Retinal pigment epithelial cell (primary cell): ENCODE results near the gene MRPL16.
"Not testable (repeated sequence)": the region's sequence is repeated elsewhere in the genome, so short reads cannot be mapped to it uniquely, and the experiment has no call there.

Experiments used
- DNase-seq: peaks from one replicate; pipeline ENCODE4 v3.0.0-alpha.2; 2010; ENCODE audit warnings: low read depth
- H3K4me3 ChIP-seq: 2 replicates; pipeline ENCODE4 v1.5.1; 2011; ENCODE audit warnings: mild to moderate bottlenecking, low read length, control low read depth, moderate library complexity
- TF ChIP-seq, protein P1 (sequence below): conservative IDR thresholded peaks from 2 replicates; pipeline ENCODE4 v1.5.1; 2011; ENCODE audit warnings: low read depth, low read length, control low read depth, inconsistent platforms

Gene MRPL16

DNA sequence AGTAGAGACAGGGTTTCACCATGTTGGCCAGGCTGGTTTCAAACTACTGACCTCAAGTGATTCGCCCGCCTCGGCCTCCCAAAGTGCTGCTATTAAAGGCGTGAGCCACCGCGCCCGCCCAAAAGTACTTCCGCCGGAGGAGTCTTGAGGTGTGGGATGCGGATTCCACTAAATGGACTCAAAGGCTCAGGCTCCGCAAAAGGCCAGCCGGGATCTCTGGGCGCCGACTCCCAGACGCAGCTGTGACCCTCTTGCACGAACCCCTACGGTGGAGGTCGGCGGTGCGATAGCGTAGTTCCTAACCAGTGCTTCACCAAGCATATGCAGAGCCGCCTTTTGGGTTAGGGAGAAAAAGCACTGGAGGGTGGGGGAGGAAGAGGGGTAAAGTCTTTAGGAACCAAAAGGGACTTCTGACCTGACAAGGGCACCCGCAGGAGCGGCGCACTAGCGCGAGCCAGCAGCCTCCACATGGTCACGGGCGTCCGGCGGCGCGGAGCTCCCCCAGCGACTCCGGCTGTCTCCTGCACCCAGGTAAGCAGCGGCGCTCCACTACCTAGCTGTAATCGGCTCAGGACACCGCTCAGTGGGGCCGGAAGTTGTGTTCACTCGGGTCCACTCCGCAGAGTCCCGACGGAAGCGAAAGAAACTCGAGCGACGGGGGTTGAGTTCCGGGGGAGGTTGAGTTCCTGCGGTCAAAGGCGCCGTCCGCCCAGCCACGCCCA, at the start of gene MRPL16:
TSS of gene MRPL16 (minus strand) at position 590 of the 722 bp plus-strand sequence. CDS start at position 470, 120 bp downstream.
- TF ChIP-seq, protein P1, sequence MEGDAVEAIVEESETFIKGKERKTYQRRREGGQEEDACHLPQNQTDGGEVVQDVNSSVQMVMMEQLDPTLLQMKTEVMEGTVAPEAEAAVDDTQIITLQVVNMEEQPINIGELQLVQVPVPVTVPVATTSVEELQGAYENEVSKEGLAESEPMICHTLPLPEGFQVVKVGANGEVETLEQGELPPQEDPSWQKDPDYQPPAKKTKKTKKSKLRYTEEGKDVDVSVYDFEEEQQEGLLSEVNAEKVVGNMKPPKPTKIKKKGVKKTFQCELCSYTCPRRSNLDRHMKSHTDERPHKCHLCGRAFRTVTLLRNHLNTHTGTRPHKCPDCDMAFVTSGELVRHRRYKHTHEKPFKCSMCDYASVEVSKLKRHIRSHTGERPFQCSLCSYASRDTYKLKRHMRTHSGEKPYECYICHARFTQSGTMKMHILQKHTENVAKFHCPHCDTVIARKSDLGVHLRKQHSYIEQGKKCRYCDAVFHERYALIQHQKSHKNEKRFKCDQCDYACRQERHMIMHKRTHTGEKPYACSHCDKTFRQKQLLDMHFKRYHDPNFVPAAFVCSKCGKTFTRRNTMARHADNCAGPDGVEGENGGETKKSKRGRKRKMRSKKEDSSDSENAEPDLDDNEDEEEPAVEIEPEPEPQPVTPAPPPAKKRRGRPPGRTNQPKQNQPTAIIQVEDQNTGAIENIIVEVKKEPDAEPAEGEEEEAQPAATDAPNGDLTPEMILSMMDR = peak; percentile 24
- H3K4me3 ChIP-seq = peak within 1 kb of the TSS; percentile 92
- peak; percentile 64 for DNase-seq

DNA sequence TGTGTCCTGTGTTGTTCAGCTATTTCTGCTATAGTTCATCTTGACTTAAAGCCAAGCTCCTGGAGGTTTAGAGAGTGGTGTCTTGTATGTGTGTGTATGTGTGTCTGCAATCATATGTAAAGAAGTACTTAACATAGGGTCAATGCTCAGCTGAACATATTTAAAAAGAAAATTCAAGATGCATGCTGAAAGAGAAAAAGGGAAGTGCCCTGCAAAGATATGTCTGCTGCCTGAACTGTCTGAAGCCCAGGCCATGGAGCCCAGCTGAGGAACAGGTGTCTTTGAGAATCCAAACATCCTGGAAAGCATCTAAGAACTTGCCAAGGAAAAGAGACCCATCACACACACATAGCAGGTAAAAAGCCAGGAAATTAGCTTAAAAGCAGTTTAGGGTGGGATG, 49.1 kb upstream of the MRPL16 start:
- TF ChIP-seq, protein P1 = no peak
- no peak overlapping the region for H3K4me3 ChIP-seq
- DNase-seq = no peak

DNA sequence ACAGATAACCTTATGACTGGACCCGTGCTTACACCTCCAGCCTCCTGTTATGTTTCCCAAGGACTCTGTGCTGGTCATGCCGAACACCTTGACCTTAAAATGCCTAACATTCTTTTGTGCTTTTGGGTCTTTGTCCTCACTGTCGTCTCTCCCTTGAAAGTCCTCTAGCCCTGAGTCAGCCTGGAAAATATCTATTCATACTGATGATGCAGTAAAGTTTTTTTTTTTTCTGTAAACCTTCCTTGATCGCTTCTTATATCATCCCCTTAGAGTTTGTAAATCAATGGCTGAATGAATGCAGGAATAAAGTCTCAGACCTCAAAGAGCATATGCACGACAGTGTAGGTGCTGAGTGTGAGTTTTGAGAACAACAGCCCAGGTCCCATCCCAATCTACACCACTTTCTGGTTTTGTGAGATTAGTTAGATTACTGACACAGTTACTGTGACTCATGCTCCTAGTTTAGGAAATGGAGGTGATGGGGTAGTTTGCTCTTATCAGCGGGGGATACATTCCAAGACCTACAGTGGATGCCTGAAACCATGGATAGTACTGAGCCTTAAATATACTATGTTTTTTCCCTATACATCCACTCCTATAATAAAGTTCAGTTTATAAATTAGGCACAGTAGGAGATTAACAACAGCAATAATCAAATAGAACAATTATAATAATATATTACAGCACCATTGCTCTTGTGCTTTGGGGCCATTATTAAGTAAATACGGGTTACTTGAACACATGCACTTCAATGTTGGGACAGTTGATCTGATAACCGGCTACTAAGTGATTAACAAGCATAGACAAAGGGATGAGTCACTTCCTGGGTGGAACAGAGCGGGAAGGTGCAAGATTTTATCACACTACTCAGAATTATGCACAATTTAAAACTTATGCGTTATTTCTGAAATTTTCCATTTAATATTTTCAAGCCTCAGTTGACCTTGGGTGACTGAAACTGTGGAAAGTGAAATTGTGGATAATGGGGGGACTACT, 47.2 kb upstream of the MRPL16 start:
- TF ChIP-seq, protein P1 = no peak
- H3K4me3 ChIP-seq = no peak overlapping the region
- DNase-seq = no peak

DNA sequence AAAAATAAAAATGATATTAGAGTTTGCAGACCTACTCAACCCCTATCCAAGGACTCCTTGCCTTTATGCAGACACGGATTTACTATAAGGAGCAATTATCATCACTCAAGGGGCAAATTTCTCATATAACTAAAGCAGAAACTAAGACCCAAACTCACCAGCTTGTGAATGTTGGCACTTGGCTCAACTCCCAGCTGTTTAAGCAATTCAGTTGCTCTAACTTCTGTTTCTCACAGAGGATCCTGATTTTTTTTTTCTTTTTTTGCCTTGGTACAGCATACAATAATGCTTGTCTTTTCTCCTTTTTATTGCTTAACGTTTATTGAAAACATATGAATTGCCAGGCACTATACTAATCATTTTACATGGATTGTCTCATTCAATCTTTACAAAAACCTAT, 44.3 kb upstream of the MRPL16 start:
- no peak overlapping the region for H3K4me3 ChIP-seq
- TF ChIP-seq, protein P1 = no peak
- DNase-seq = no peak

DNA sequence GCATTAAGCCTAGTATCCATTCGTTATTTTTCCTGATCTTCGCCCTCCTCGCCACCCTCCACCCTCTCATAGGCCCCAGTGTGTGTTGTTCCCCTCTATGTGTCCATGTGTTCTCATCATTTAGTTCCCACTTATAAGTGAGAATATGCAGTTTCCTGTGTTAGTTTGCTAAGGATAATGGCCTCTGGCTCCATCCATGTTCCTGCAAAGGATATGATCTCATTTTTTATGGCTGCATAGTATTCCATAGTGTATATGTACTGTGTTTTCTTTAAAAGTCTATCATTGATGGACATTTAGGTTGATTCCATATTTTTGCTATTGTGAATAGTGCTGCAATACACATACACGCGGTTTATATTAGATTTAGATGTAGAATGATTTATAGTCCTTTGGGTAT, 40.8 kb upstream of the MRPL16 start:
- DNase-seq, H3K4me3 ChIP-seq: not testable (repeated sequence)

DNA sequence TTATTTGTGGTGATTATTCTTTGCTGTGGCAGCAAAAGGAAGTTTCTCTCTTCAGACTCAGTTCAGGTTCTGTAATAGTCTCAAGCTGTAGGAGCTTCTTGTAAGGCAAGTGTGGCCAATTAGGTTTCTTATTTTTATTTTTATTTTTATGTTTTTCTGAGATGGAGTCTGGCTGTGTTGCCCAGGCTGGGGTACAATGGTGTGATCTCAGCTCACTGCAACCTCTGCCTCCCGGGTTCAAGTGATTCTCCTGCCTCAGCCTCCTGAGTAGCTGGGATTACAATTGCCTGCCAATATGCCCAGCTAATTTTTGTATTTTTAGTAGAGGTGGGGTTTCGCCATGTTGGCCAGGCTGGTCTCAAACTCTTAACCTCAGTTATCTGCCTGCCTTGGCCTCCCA, 39.0 kb upstream of the MRPL16 start:
- not testable (repeated sequence) for DNase-seq, H3K4me3 ChIP-seq

DNA sequence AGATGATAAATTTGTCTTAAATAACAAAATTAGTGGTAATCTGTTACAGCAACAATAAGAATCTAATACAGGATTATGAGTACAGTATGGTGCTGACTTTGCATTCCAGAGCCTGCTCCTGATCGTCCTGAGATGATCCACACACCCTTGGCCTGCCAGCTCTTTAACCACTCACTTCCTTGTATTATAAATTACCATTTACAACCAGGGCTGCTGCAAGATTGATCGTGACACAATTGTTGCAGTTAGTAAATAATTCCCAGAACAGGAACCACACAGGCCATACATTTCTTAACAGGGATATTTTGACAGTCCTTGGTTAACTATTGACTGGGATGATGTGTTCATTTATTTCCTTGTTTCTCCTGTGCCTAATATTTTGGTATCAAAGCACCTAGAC, 38.6 kb upstream of the MRPL16 start:
- TF ChIP-seq, protein P1 = no peak
- no peak overlapping the region for H3K4me3 ChIP-seq
- no peak for DNase-seq

DNA sequence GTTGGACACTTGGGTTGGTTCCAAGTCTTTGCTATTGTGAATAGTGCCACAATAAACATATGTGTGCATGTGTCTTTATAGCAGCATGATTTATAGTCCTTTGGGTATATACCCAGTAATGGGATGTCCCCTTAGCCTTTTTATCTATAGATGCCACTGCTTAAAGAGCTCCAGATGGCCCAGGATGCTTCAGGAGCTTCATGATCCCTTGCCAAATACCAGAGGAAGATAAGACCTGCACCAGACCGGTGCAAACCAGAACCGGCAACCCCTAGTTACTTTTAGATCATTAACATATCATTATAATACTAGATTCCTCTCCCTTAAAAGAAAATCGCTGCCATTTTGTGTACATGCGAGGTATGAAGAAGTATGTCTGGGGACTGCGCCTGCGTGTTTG, 37.9 kb upstream of the MRPL16 start:
- DNase-seq, H3K4me3 ChIP-seq: not testable (repeated sequence)
